ENCODE results near the gene PPP1R1B. TPM values are rescaled to one million over a fixed set of nuclear protein-coding genes. Genes with fewer than 3 reads are reported as not detected.

Gene PPP1R1B
- total RNA-seq, 1 donor: not detected

DNA sequence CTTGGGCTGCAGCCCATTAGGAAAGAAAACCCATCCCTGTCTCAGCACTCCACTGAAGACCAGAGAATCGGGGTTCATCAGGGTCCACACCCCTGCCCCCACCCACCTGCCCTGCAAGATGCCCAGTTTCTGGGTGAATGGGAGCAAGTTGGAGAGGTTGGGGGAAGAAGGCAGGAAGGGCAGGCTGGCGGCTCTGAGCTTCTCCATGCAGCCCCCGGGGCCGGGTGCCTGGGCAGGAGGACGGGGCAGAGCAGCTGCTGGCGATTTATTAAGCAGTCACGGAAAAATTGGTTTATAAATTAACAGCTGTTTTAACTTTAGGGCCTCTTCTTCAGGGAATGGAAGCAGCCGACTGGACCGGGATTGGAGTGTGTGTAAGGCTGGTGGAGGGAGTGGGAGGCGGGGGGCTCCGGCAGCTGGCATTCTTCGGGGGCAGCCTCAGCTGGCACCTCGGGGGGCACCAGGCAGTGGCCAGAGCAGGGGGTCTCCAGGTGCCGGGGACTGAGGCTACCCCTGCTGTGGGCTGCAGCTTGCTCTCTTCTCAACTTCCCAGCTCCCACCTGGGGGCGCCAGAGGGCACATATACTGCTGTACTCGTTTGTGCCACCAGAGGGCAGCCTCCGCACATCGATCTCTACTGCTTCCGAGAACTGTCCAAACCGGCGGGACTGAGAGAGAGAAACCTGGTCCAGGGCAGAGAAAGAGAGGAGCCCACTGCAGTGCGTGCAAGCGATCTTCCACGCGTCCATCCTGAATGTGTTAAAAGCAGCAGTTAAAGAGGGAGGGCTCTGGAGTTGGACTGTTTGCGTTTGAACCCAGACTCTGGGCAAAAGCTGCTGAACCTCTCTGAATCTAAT lies 5.0 kb upstream of the PPP1R1B start:
- Histone ChIP-seq H3K27ac (ENCODE audit: low read depth, low read length) (no peak overlapping the region), H3K27me3 (ENCODE audit: insufficient read depth, low read length) (peaks cover 30% of the 10 kb centered on the region), H2AFZ (ENCODE audit: low read length) (peak overlapping the region; percentile 70), H3K9me3 (ENCODE audit: low read depth, low read length) (no peaks in the 10 kb centered on the region), H3K4me3 (ENCODE audit: insufficient read depth, low read length) (peak overlapping the region; percentile 44), H3K36me3 (ENCODE audit: insufficient read depth, low read length) (no peaks in the 10 kb centered on the region), H3K4me1 (ENCODE audit: insufficient read depth, low read length) (peaks cover 5% of the 10 kb centered on the region), H4K20me1 (ENCODE audit: insufficient read depth, low read length) (peaks cover 4% of the 10 kb centered on the region), H3K79me2 (ENCODE audit: insufficient read depth, low read length) (no peaks in the 10 kb centered on the region), H3K4me2 (ENCODE audit: insufficient read depth, low read length) (peak overlapping the region; percentile 81)
- TF ChIP-seq, protein P1, sequence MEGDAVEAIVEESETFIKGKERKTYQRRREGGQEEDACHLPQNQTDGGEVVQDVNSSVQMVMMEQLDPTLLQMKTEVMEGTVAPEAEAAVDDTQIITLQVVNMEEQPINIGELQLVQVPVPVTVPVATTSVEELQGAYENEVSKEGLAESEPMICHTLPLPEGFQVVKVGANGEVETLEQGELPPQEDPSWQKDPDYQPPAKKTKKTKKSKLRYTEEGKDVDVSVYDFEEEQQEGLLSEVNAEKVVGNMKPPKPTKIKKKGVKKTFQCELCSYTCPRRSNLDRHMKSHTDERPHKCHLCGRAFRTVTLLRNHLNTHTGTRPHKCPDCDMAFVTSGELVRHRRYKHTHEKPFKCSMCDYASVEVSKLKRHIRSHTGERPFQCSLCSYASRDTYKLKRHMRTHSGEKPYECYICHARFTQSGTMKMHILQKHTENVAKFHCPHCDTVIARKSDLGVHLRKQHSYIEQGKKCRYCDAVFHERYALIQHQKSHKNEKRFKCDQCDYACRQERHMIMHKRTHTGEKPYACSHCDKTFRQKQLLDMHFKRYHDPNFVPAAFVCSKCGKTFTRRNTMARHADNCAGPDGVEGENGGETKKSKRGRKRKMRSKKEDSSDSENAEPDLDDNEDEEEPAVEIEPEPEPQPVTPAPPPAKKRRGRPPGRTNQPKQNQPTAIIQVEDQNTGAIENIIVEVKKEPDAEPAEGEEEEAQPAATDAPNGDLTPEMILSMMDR (IDR thresholded peaks at IDR 0.05; ENCODE audit: extremely low read depth, low read depth, low read length): peak; percentile 100
- DNase-seq (ENCODE audit: insufficient read length, low spot score, missing footprints): peak; percentile 98

DNA sequence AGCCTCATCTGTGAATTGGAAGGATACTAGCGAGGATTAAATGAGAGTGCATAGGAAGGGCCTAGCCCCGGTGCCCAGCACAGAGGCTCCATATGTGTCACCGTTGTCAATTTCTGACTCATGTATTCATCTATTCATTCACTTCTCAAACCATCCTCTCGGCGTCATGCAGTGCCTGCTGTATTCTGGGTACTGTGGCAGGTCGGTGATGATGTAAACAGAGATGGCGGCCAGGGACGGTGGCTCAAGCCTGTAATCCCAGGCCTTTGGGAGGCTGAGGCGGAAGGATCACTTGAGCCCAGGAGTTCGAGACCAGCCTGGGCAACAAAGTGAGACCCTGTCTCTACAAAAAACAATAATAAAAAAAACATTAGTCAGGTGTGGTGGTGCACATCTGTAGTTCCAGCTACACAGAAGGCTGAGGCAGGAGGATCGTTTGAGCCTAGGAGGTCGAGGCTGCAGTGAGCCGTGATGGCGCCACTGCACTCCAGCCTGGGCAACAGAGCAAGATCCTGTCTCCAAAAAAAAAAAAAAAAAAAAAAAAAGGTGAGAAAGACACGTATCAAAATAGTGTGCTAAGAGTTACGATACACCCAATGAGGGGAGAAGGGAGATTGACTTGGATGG lies 4.3 kb upstream of the PPP1R1B start:
- Histone ChIP-seq H2AFZ (ENCODE audit: low read length) (peak overlapping the region; percentile 70), H4K20me1 (ENCODE audit: insufficient read depth, low read length) (peaks cover 4% of the 10 kb centered on the region), H3K36me3 (ENCODE audit: insufficient read depth, low read length) (no peaks in the 10 kb centered on the region), H3K4me2 (ENCODE audit: insufficient read depth, low read length) (peak overlapping the region; percentile 81), H3K4me3 (ENCODE audit: insufficient read depth, low read length) (peak overlapping the region; percentile 44), H3K9me3 (ENCODE audit: low read depth, low read length) (no peaks in the 10 kb centered on the region), H3K4me1 (ENCODE audit: insufficient read depth, low read length) (peaks cover 5% of the 10 kb centered on the region), H3K27ac (ENCODE audit: low read depth, low read length) (no peak overlapping the region), H3K27me3 (ENCODE audit: insufficient read depth, low read length) (peaks cover 37% of the 10 kb centered on the region), H3K79me2 (ENCODE audit: insufficient read depth, low read length) (no peaks in the 10 kb centered on the region)
- no peak for DNase-seq (ENCODE audit: insufficient read length, low spot score, missing footprints)
- TF ChIP-seq, protein P1 (IDR thresholded peaks at IDR 0.05; ENCODE audit: extremely low read depth, low read depth, low read length): no peak

DNA sequence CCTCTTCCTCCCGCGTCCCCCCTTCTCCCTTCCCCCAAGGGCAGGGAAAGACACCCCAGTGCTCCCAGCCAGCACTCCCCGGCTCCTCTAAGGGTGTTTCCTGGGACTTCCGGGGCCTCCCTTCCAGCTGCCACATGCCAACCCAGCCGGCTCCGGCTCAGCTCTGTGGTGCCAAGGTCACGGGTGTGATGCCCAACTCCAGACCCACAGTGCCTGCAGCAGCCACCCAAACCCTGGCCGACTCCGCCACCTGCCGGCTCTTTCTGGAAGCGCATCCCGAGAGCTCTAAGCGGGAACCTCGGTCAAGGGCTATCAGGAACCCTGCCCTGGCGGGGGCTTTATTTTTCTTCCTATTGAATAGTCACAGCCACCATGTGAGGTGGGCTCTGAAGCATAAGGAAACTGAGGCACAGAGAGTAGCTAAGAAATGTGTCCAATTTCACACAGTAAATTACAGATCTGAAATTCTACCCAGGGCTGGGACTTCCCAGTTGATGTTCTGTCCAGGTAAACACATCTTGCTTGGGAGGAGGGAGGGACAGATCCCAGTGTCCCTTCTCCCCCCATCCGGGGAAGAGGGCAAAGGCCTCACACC lies 3.3 kb upstream of the PPP1R1B start:
- no peaks in the 10 kb centered on the region for H3K9me3 ChIP-seq (ENCODE audit: low read depth, low read length)
- H3K4me2 ChIP-seq (ENCODE audit: insufficient read depth, low read length): no peak overlapping the region
- H4K20me1 ChIP-seq (ENCODE audit: insufficient read depth, low read length): peaks cover 4% of the 10 kb centered on the region
- H3K4me1 ChIP-seq (ENCODE audit: insufficient read depth, low read length): peaks cover 5% of the 10 kb centered on the region
- DNase-seq (ENCODE audit: insufficient read length, low spot score, missing footprints): peak; percentile 98
- H3K27me3 ChIP-seq (ENCODE audit: insufficient read depth, low read length): peaks cover 46% of the 10 kb centered on the region
- H2AFZ ChIP-seq (ENCODE audit: low read length): no peak overlapping the region
- H3K4me3 ChIP-seq (ENCODE audit: insufficient read depth, low read length): no peak overlapping the region
- no peaks in the 10 kb centered on the region for H3K36me3 ChIP-seq (ENCODE audit: insufficient read depth, low read length)
- no peak overlapping the region for H3K27ac ChIP-seq (ENCODE audit: low read depth, low read length)
- TF ChIP-seq, protein P1 (IDR thresholded peaks at IDR 0.05; ENCODE audit: extremely low read depth, low read depth, low read length): peak; percentile 86
- no peaks in the 10 kb centered on the region for H3K79me2 ChIP-seq (ENCODE audit: insufficient read depth, low read length)

DNA sequence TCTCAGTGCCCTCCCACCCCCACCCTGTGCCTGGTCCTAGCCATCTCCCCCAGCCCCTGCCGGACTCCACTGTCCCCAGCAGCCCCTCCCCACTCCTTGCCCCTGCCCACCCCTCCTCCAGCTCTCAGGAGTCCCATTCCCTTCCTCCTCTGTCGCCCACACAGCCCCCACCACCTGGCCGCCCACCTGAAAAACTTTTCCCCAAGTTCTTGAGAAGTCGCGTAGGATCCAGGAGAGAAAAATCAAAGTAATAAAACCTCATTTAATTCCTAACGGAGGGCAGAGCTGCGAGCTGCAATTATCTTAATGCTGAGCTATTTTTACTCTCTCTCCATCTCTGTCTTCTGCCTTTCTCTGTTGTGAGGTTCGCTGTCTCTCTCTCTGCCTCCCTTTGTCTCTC lies 2.4 kb upstream of the PPP1R1B start:
- no peak overlapping the region for H3K4me2 ChIP-seq (ENCODE audit: insufficient read depth, low read length)
- H3K27me3 ChIP-seq (ENCODE audit: insufficient read depth, low read length): peaks cover 55% of the 10 kb centered on the region
- H3K4me3 ChIP-seq (ENCODE audit: insufficient read depth, low read length): no peak overlapping the region
- H3K36me3 ChIP-seq (ENCODE audit: insufficient read depth, low read length): no peaks in the 10 kb centered on the region
- no peak overlapping the region for H2AFZ ChIP-seq (ENCODE audit: low read length)
- H3K9me3 ChIP-seq (ENCODE audit: low read depth, low read length): no peaks in the 10 kb centered on the region
- peaks cover 5% of the 10 kb centered on the region for H3K4me1 ChIP-seq (ENCODE audit: insufficient read depth, low read length)
- no peaks in the 10 kb centered on the region for H3K79me2 ChIP-seq (ENCODE audit: insufficient read depth, low read length)
- no peak for DNase-seq (ENCODE audit: insufficient read length, low spot score, missing footprints)
- no peak overlapping the region for H3K27ac ChIP-seq (ENCODE audit: low read depth, low read length)
- TF ChIP-seq, protein P1 (IDR thresholded peaks at IDR 0.05; ENCODE audit: extremely low read depth, low read depth, low read length): no peak
- H4K20me1 ChIP-seq (ENCODE audit: insufficient read depth, low read length): peaks cover 4% of the 10 kb centered on the region
